HG02938 (cell line): ENCODE measurements around the gene ACTL6B.
"Not testable (repeated sequence)": the region's sequence is repeated elsewhere in the genome, so short reads cannot be mapped to it uniquely, and the experiment has no call there.

Source experiments
- ATAC-seq: cut with Tn5 transposase; IDR thresholded peaks from one replicate; pipeline ENCODE4 v1.9.1; 2021; ENCODE audit warnings: mild to moderate bottlenecking, moderate library complexity; ENCODE audit not compliant: unreplicated experiment

The ACTL6B gene

DNA sequence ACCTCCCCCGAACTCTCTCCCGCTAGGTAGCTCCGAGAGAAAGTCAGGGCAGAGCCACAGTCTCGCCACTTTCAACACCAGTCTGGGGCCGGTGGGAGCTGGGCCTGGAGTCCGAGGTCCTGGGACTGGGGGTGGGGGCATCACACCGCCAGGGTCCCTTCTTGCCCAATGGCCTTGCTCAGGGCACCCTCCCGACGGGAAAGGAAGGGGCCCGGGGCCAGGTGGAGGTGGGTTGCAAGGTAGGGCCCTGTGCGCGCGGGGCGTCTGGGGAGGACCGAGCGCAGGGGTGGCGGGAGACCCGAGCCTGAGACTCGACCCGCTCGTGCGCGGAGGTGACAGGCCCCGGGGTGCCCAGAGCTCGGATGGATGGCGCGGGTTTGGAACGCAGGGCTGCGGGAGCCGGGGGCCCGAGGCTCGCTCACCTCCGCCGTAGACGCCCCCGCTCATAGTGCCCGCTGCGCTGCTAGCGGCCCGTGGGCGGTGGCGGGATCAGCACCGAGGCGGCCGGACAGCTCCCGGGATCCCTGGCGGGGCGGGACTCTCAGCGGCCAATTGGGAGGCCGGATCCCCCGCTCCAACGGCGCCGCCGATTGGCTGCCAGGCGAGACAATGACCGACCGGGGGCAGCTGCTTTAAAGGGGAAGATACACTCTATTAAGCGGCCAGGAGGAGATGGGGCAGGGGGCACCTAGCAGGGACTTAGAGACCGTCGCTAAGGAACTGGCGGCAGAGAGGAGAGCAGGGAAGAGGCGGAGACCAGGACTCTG lies at the start of gene ACTL6B:
Gene ACTL6B (minus strand): TSS at position 541 of the 767 bp plus-strand sequence. CDS start 94 bp downstream, at position 447.
- ATAC-seq: no peak

- ATAC-seq: peak; percentile 76
Observed at GRCh38 chr7:100705320-100705752, 49.1 kb upstream of the ACTL6B start.

- ATAC-seq: not testable (repeated sequence)
Observed at GRCh38 chr7:100701089-100701488, 44.8 kb upstream of the ACTL6B start.

GRCh38 chr7:100699018-100699417 lies 42.8 kb upstream of the ACTL6B start:
- no peak for ATAC-seq

DNA sequence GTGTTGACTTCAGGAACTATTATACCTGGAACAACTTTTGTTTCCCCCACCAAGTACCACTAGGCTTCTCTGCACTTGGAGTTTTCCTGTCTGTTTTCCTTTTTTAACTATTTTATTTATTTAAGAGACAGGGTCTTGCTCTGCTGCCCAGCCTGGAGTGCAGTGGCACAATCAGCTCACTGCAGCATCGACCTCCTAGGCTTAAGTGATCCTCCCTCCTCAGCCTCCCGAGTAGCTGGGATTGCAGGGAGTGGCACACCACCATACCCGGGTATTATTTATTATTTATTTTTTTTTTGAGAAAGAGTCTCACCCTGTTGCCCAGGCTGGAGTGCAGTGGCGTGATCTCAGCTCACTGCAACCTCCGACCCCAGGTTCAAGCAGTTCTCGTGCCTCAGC lies 39.9 kb upstream of the ACTL6B start:
- no peak for ATAC-seq

- no peak for ATAC-seq
Observed at GRCh38 chr7:100694098-100694745, 38.0 kb upstream of the ACTL6B start, which contains the start of gene GIGYF1. Gene GIGYF1 (minus strand): TSS chr7:100694250. CDS start chr7:100688238, 6,012 bp downstream.

DNA sequence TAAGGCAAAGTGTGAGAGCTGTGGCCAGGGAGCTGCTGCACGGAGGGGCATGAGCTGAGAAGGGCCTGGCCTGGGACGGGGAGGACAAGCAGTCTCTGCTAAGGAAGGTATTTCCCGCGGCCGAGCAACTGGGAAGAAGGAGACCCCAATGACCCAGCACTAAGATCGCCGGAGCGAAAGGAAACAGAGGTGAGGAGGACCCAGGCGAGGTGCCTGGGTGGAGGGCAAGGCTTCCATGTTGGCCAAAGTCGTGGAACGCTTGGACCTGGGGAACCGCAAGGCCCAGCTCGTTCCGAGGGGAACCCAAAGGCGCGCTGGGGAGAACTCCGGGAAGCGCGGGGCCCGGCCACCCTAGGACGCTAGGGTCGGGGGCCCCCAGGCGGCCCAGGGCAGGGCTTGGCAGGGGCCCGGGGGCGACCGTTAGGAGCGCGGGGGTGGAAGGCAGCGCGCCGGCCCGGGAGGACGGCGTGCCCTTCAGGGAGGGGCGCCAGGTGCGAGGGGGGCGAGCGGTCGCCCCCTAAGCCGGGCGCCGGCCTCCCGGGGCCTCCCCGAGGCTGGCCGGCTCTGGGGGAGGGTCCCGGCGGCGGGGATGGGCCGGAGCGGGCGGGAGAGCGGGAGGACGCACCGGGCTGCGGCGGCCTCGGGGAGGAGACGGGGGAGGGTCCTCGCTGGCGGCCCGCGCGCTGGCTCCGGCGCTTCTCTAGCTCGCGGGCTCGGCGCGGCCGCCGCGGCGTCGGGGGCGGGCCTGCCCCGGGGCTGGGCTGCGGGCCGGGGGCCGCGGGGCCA lies 37.3 kb upstream of the ACTL6B start:
- no peak for ATAC-seq

DNA sequence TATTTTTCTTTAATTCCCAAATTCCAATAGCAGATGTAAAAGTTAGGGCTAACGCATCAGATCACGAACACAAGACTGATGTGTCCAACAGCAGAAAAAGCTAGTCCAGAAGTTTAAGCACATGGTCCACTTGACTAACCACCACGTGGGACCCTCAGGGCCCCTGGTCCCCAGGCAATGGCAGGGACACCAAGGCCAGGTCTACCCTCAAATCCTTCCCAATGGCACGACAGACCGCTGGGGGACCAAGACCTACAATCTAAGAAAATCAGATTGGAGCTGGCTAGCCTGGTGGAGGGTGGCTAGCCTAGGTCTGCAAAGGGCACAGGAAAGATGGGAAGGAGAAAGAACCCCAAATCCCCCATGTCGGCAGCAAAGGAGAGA lies 36.3 kb upstream of the ACTL6B start:
- ATAC-seq: no peak

GRCh38 chr7:100691676-100692577 lies 35.7 kb upstream of the ACTL6B start:
- ATAC-seq: no peak

DNA sequence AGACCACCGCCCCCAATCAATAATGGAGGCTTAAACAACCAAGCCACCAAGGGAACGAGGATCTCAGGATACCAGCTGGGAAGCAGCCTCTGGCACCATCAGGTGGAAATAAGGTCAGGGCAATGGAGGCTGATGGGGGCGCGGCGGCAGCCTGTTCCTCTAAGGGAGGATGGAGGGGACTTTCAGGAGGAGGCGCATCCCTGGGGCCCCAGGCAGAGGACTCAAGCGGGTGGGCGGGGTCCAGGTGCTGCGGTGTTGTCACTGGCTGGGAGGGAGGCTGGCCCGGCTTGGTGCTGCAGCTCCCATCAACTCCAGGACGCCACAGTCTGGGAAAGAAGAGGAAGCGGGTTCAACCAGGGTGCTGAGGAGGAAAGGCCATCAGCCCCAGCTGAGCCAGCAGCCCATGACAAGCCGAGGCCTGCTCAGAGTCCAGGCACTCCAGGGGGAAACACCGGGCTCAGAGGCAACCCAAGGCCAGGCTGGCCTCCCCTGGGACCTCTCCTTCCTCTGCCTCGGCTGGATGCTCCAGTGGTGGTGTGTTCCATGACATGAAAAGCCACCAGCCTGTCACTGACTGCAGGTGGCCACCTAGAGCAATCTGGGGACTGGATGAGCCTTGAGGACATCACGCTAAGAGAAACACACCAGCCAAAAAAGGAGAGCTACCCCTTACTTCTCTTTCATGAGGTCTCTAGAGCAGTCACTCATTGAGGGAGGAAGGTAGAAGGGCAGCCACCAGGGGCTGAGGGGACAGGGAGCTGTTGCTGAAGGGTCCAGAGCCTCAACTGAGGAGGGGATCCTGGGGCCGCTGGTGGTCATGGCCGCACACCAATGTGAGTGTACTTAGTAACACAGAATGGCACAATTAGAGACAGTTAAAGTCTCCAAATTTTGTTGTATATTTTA lies 33.2 kb upstream of the ACTL6B start:
- no peak for ATAC-seq

- no peak for ATAC-seq
Observed at GRCh38 chr7:100688326-100688860, 32.1 kb upstream of the ACTL6B start.

GRCh38 chr7:100687751-100688300 lies 31.6 kb upstream of the ACTL6B start:
- no peak for ATAC-seq

DNA sequence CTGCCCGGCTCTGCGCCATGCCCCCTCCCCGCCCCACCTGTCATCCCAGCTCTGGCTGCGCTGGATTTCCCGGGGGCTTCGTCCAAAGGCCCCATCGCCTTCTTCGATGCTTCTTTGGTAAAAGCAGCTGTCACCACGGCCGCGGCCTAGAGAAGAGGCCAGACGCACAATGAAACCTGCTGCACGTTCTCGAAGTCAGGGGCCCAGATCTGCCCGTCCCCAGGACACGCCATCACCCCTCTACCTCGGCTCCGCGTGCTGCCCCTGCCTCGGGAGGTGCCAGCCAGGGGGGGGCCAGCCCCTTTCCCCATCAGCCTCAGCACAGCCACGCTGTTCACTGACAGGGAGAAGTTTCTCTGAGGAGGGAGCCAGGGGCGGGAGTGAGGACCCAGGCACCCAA lies 31.0 kb upstream of the ACTL6B start:
- ATAC-seq: no peak

GRCh38 chr7:100686822-100687211 lies 30.6 kb upstream of the ACTL6B start:
- ATAC-seq: no peak

DNA sequence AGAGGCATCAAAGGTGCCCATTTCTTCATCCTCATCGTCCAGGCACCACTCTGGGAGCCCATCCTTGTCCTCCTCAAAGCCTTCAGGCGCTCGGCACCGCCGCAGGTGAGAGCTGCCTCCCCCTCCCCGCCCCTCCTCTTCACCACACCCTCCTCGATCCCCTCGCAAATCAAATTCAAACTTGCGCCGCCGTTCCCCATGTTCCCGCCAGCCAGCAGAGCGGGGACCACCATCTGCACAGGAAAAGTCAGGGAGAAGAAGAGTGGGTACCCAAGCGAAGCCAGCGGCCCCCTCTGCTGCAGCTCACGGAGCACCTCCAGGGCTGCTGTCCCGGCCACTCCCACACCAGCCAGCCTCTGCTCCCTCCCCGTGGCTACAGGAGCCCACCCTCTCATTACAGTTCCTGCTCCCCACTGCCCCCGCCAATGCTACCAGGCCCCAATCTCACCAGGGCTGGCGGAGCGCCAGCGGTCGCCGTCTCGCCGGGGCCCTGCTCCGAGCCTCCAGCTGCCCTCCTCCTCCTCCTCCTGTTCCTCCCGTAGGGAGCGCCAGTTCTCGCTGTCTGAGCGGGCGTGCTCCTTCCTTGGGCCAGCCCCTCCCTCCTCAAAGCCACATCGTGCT lies 30.1 kb upstream of the ACTL6B start:
- ATAC-seq: no peak

DNA sequence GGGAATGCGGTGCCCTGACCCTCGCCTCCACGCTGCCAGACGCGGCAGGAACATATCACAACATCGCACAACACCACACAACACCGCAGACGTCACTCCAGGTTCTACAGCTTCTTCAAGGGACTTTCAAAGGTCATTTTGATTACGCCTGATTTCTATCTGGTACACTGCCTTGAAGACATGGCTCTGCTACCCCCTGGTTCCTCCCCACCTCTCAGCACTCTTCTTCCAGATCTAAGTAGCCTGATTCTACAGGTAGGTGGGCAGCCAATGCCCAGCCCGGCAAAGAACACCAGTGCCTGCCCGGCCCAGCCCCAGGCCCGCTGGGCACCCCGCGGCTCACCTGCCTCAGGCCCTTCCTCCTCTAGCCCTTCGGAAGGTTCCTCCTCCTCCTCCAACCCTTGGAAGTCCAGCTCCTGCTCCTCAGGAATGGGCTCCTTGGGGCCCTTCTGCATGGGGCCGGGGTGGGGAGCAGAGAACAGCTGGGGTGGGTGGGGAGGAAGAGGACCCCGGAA lies 29.4 kb upstream of the ACTL6B start:
- no peak for ATAC-seq

GRCh38 chr7:100685049-100685605 lies 28.9 kb upstream of the ACTL6B start:
- no peak for ATAC-seq

DNA sequence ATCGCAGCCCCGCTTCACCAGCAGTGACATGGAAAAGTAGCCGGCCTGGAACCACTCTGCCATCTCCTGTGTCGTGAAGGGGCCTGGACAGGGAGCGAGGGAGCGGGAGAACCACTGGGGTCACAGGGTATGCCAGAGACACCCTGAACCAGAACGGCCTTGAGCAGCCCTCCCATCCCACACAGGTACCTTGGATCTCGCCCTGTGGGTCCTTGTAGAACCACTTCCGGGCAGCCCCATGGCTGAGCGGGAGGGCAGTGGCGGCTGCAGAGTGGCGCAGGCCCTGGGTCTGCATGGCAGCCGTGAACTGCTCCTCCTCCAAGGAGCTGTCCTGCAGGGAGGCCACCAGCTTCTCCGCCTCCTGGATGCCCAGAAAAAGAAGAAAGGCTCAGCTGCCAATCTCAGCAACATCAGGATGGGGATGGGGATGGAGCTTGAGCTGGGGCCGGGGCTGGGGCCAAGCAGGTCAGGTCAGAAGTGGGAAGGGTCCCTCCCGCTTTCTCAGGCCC lies 28.3 kb upstream of the ACTL6B start:
- ATAC-seq: no peak
